MM.1S (cell line): Measurements from ENCODE around the gene NDFIP1.

Experiments
- DNase-seq: peaks from one replicate; pipeline ENCODE4 v3.0.0-alpha.2; 2015
- H2AFZ ChIP-seq: fragments of 300-600 bp; sonication (generic); 2 replicates; pipeline ENCODE4 v1.6.0; 2016; ENCODE audit warnings: antibody characterized with exemption, low read length
- H3F3A ChIP-seq: fragments of 300-600 bp; sonication (generic); 2 replicates; pipeline ENCODE4 v1.6.1; 2016; ENCODE audit warnings: mild to moderate bottlenecking, antibody characterized with exemption, low read length, moderate library complexity, mixed read lengths; ENCODE audit not compliant: insufficient read depth
- H3K27ac ChIP-seq: fragments of 300-600 bp; sonication (generic); 2 replicates; pipeline ENCODE4 v1.5.1; 2016; ENCODE audit warnings: mild to moderate bottlenecking, low read length
- H3K27me3 ChIP-seq: fragments of 300-600 bp; sonication (generic); replicated peaks from 2 replicates; pipeline ENCODE4 v1.6.0; 2016; ENCODE audit warnings: low read length; ENCODE audit not compliant: insufficient read depth
- H3K36me3 ChIP-seq: fragments of 300-600 bp; sonication (generic); replicated peaks from 2 replicates; pipeline ENCODE4 v1.6.1; 2016; ENCODE audit warnings: mild to moderate bottlenecking, low read length, mixed read lengths; ENCODE audit not compliant: insufficient read depth
- H3K4me1 ChIP-seq: fragments of 300-600 bp; sonication (generic); 2 replicates; pipeline ENCODE4 v1.6.1; 2016; ENCODE audit warnings: low read length, mixed read lengths
- H3K4me2 ChIP-seq: fragments of 300-600 bp; sonication (generic); 2 replicates; pipeline ENCODE4 v1.6.0; 2016; ENCODE audit warnings: low read depth, low read length
- H3K4me3 ChIP-seq: fragments of 300-600 bp; sonication (generic); 2 replicates; pipeline ENCODE4 v1.5.1; 2016; ENCODE audit warnings: low read length, mixed read lengths
- H3K79me2 ChIP-seq: fragments of 300-600 bp; sonication (generic); 2 replicates; pipeline ENCODE4 v1.6.1; 2016; ENCODE audit warnings: mixed run types, low read length, mixed read lengths
- H3K9ac ChIP-seq: fragments of 300-600 bp; sonication (generic); 2 replicates; pipeline ENCODE4 v1.6.1; 2016; ENCODE audit warnings: low read length, mixed read lengths
- H3K9me2 ChIP-seq: fragments of 300-600 bp; sonication (generic); replicated peaks from 2 replicates; pipeline ENCODE4 v1.6.1; 2016; ENCODE audit warnings: mild to moderate bottlenecking, low read length, mixed read lengths; ENCODE audit not compliant: insufficient read depth
- H3K9me3 ChIP-seq: fragments of 300-600 bp; sonication (generic); replicated peaks from 2 replicates; pipeline ENCODE4 v1.6.1; 2016; ENCODE audit warnings: mild to moderate bottlenecking, low read length, mixed read lengths; ENCODE audit not compliant: insufficient read depth
- H4K20me1 ChIP-seq: fragments of 300-600 bp; sonication (generic); 2 replicates; pipeline ENCODE4 v1.6.1; 2016; ENCODE audit warnings: mild to moderate bottlenecking, low read length, moderate library complexity, mixed read lengths; ENCODE audit not compliant: insufficient read depth
- EZH2 ChIP-seq: fragments of 300-600 bp; sonication (generic); optimal IDR thresholded peaks from 2 replicates; pipeline ENCODE3; 2017; ENCODE audit warnings: low read depth, mild to moderate bottlenecking, antibody characterized with exemption, low read length, mixed read lengths
- EZH2phosphoT487 ChIP-seq: fragments of 300-600 bp; sonication (generic); IDR thresholded peaks from 2 replicates; pipeline ENCODE4 v1.6.1; 2018; ENCODE audit warnings: antibody characterized with exemption, low read length
- TF ChIP-seq, protein P1 (sequence below): fragments of 300-600 bp; sonication (generic); IDR thresholded peaks from 2 replicates; pipeline ENCODE4 v1.5.1; 2016; ENCODE audit warnings: antibody characterized with exemption, low read length, mixed read lengths

The NDFIP1 gene

DNA sequence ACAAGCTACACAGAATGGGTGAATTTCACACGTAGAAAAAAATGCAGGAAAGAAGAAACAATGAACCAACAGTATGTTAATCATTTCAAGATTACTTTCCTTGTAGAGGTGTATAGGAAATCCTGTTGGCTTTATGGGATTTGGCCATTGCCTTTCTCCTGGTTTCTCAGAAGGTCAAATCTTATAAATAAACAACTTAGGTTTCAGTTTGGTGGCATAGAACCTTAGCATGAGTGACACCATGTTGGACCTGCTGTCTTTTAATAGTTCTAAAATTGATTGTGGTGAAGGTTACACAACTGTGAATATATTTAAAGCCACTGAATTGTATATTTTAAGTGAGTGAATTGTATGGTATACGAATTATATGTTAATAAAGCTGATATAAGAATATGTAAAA lies 16.7 kb upstream of the NDFIP1 start:
- Histone ChIP-seq H3K4me2 (no peak overlapping the region), H3K27ac (no peak overlapping the region), H4K20me1 (no peaks in the 10 kb centered on the region), H3K4me3 (no peak overlapping the region), H3F3A (no peaks in the 10 kb centered on the region), H3K9me3 (no peaks in the 10 kb centered on the region), H3K9ac (no peak overlapping the region), H3K9me2 (no peaks in the 10 kb centered on the region), H3K4me1 (no peaks in the 10 kb centered on the region), H3K79me2 (no peaks in the 10 kb centered on the region), H3K27me3 (no peaks in the 10 kb centered on the region), H3K36me3 (no peaks in the 10 kb centered on the region), H2AFZ (no peak overlapping the region)
- DNase-seq: no peak
- TF ChIP-seq EZH2 (no peak), EZH2phosphoT487 (no peak)
- TF ChIP-seq, protein P1, sequence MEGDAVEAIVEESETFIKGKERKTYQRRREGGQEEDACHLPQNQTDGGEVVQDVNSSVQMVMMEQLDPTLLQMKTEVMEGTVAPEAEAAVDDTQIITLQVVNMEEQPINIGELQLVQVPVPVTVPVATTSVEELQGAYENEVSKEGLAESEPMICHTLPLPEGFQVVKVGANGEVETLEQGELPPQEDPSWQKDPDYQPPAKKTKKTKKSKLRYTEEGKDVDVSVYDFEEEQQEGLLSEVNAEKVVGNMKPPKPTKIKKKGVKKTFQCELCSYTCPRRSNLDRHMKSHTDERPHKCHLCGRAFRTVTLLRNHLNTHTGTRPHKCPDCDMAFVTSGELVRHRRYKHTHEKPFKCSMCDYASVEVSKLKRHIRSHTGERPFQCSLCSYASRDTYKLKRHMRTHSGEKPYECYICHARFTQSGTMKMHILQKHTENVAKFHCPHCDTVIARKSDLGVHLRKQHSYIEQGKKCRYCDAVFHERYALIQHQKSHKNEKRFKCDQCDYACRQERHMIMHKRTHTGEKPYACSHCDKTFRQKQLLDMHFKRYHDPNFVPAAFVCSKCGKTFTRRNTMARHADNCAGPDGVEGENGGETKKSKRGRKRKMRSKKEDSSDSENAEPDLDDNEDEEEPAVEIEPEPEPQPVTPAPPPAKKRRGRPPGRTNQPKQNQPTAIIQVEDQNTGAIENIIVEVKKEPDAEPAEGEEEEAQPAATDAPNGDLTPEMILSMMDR: no peak

DNA sequence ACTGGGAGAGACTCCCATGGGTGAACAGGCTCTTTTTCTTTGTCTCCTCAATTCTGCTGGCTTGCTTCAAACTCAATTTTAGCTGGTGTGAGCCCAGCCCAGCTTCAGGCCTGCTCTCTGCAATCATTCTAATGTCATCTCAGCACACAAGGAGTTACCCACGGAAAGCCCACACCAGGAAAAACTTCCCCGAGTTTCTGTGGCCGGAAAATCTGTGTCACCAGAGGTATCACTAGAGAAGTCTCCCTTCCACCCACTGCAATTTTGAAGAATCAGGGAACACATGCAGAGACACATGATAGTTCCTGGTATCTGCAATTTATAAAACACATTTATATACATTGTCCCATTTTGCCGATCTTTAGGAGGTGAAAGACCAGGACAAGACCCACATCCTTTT lies 13.5 kb upstream of the NDFIP1 start:
- Histone ChIP-seq H2AFZ (no peak overlapping the region), H3K4me3 (no peak overlapping the region), H3K36me3 (no peaks in the 10 kb centered on the region), H3K27ac (no peak overlapping the region), H3F3A (no peaks in the 10 kb centered on the region), H3K27me3 (no peaks in the 10 kb centered on the region), H3K79me2 (no peaks in the 10 kb centered on the region), H3K4me1 (no peaks in the 10 kb centered on the region), H3K9me3 (no peaks in the 10 kb centered on the region), H3K4me2 (no peak overlapping the region), H4K20me1 (no peaks in the 10 kb centered on the region), H3K9ac (no peak overlapping the region), H3K9me2 (no peaks in the 10 kb centered on the region)
- TF ChIP-seq, protein P1: no peak
- TF ChIP-seq EZH2 (no peak), EZH2phosphoT487 (no peak)
- DNase-seq: no peak

DNA sequence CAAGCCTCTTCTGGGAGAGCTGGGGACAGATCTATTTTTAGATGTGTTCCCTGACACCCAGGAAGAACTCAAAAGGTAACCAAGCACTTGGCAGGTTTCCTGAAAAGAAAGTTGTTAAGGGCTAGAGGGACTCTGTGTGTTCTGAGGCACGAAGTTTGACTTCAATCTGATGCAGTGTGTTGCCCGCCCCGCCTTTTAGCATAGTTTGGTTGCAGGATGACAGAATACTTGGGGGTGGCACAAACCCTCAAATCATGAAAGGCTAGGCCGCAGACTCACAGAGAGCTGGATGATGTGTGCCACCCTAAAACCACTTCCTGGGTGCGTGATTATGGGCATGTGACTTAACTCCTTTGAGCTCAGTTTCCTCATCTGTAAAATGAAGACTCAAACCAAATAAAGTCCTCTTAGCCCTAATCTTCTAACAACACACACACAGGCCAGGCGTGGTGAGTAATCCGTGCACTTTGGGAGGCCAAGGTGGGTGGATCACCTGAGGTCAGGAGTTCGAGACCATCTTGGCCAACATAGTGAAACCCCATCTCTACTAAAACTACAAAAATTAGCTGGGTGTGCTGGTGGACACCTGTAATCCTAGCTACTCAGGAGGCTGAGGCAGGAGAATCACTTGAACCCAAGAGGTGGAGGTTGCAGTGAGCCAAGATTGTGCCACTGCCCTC lies 12.8 kb upstream of the NDFIP1 start:
- no peak overlapping the region for H2AFZ ChIP-seq
- no peaks in the 10 kb centered on the region for H3F3A ChIP-seq
- H3K9me2 ChIP-seq: no peaks in the 10 kb centered on the region
- H3K4me1 ChIP-seq: no peaks in the 10 kb centered on the region
- TF ChIP-seq EZH2 (no peak), EZH2phosphoT487 (no peak)
- TF ChIP-seq, protein P1: no peak
- no peaks in the 10 kb centered on the region for H3K79me2 ChIP-seq
- no peak for DNase-seq
- no peak overlapping the region for H3K4me3 ChIP-seq
- no peaks in the 10 kb centered on the region for H3K36me3 ChIP-seq
- H3K27ac ChIP-seq: no peak overlapping the region
- H4K20me1 ChIP-seq: no peaks in the 10 kb centered on the region
- no peak overlapping the region for H3K9ac ChIP-seq
- H3K9me3 ChIP-seq: no peaks in the 10 kb centered on the region
- no peak overlapping the region for H3K4me2 ChIP-seq
- no peaks in the 10 kb centered on the region for H3K27me3 ChIP-seq
